SK-N-MC (cell line): ENCODE measurements around the gene RRBP1.

ENCODE experiments used
- EZH2 ChIP-seq: fragments of 200-600 bp; sonication (generic); IDR thresholded peaks from one replicate; pipeline ENCODE4 v1.6.1; 2017; ENCODE audit warnings: antibody characterized with exemption
- FOXP2 ChIP-seq: optimal IDR thresholded peaks from 2 replicates; pipeline ENCODE3; 2011; ENCODE audit warnings: mild to moderate bottlenecking, moderate library complexity; ENCODE audit not compliant: insufficient read depth; ENCODE audit errors: extremely low read length, control extremely low read depth
- POLR2AphosphoS5 ChIP-seq: IDR thresholded peaks from 2 replicates; pipeline ENCODE4 v1.6.1; 2012; ENCODE audit warnings: mild to moderate bottlenecking, low read depth, low read length, borderline replicate concordance

GRCh38 chr20:17661121-17661744 lies 20.8 kb downstream of the RRBP1 start:
- no peak for TF ChIP-seq EZH2
- no peak for TF ChIP-seq POLR2AphosphoS5
- no peak for TF ChIP-seq FOXP2
